ENCODE data around the gene MTHFSD.

MTHFSD gene

DNA sequence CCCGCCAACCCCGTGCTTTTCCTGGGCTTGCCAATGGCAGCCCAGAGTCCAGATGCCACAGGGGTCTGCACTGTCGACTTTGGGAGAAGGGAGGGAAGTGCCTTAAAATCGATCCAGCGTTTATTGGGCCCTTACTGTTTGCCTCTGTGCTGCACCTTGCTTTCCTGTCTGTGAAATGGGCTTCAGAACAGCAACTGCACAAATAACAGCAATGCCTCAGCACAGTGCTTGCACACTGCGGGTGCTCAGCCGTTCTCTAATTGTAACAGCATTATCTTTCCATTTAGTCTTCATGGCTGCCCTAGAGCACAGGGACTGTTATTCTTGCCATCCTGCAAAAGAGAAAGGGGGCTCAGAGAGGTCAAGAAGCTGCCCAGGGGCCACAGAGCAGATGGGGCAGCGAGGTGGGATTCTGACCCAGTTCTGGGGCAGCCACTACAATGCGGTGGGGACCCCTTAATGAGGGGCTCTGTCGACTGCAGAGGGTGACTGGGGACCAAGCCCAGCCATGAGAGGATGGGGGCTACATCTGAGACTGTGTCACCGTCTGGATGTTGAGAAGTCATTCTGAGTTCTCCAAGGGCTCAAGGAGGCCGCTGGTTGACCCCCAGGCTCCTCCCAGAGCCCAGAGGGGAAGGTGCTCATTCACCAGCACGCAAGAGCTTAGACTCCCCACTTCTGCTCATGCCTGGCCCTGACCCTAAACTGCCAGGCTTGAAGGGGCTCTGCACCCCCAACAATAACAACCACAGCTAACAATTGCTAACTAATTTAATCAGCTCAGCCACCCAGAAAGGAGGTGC, 54.1 kb downstream of the MTHFSD start:
- no peak for DNase-seq

DNA sequence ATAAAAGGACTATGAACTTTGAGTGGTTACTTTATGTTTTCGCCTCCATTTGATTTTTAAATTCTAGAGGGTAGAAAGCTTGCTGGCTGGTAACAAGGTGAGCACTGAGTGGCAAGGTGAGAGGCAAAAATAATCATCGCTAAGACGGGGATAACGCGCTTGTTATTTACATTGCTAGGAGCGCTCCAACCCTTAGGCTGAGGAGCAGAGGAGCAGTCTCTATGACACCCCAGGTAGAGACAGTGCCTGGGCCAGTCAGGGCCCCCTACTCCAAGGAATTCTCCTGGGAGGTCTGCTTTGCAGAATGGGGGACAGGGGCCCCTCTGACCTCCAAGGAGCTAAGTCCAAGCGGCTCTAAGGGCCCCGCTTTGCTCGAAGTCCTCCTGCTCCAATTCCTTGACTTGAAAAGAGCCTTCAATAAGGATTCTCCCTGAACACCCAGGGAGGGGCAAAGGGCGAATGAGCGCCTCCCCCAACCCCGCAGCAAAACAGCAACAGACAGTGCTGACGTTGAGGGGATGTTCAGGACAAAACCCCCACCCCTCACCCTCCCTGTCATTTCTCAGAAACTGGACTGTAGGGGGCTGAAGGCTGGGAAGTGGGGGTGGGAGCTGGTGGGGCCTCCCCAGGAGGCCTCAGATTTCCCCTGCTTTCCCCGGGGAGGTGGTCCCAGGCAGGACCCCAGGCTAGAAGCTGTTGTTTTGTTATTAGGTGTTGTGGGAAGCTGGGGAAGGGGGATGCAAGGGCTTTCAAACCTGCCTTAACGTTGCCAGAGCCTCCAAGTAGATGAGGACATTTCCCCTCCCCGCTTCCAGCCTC, 54.9 kb downstream of the MTHFSD start:
- DNase-seq = no peak

DNA sequence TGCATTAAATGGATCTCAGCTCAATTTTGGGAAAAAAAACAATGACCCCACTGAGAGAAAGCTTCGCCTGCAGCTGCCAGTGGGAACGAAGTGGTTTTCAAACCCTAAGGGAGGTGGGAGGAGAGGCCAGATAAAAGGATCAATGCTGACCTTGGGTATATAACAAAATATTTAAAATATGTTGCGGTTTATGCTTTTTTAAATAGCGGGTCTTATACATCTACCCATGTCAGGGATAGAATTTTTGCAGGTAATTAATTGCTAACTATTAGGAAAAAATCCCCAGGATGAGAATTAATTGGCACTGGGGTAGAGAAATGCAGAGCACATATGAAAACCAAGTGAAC, 55.6 kb downstream of the MTHFSD start:
- DNase-seq = no peak

DNA sequence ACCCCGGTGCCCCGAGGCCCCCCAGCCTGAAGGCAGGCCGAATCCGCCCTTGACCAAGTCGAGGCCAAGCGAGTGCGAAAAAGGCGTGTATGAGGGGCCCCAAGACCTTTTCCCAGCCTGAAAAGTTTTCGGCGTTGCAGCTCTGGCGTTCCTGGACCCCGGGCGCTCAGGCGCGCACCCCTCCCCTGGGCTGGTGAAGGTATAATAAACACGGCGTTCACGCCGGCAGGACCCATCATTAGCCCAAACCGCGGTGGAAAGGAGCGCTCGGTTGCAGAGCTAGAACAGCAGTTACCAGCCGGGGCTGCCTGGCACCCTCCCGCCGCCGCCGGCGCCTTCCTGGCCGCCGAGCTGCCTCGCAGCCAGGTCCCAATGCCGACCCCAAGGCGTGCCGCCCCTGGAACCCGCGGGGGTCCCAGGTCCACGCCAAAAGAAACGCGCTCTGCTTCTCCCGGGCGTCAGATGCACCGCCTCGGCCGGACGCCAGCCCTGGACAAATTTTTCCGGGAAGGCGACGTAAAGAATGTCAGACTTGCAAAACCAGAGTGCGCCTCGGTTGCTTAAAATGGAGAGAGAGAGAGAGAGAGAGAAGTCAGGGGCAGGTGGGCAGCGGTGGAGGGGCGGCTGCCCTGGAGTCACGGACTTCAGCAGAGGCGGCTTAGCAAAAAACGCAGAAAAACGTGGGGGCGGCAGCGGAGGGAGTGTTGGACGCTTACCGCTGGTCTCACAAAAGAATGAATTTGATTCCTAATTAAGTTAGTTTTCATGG, 56.2 kb downstream of the MTHFSD start:
- no peak for DNase-seq

DNA sequence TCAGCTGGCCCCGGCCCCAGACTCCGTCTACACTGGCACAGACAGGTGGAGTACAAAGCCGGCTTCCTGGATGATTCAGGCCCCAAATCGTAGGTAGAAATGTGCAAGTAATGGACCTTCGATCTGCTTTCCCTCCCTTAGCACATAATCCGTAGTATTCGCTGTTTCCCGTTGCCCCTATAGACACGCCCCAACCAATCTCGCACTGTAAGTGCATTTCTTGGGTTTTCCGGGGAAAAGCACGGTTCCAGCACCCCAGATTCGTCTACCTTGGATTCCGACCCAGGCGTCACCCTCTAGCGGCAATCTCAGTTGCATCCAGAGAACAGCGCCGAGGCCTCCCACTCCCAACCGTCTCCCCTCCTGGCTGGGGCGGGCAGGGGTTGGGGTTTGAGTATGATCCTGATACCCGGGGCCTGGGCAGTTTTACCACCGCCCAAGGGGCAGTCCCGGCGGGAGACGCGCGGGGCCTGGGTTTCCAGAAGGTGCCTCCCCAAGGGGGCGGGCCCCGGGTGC, 56.8 kb downstream of the MTHFSD start:
- DNase-seq = no peak

DNA sequence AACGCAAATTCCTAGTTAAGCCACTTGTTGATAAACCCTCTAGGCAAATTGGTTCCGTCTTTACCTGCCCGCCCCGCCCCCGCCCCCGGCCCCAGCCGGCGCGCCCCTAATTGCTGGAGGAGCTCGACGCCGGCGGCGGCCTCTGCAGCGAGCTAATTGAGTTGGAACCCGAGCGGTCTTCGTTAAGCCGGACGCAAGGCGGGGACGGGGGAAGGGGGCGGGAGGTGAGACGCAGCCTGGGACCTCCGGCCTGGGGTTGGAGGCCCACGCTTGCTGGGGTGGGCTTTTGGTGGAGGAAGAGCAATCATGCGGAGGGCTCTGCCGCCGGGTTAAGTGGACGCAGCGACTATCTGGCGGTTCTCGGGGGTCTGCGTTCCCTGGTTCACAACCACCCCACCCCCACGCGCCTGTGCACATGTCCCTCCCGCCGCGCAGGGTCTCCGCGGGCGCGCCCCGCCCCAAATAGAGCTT, 57.4 kb downstream of the MTHFSD start:
- no peak for DNase-seq

DNA sequence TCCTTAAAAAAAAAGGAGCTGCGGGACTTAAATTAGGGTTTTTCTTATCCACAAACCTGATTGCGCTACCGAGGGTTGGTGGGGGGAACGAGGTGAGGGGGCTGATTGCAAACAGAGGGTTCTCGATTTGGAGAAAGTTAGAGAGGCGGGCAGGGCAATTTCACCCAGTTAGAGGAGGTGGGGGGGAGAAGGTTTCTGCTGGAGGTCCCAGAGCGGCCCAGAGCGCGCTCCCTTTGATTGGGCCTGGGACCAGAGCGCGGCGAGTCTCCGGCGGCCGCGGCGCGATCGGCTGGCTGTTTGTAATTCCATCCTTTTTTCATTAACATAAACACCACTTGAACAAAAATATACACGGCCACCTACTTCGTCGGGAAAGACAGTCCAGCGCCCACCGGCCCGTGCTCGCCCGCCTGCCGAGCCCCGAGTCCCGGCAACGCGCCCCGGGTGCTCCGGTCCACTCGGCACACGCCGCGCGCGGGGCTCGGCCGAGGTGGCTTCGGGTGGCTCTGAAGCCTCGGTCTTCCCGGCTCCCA, 58.0 kb downstream of the MTHFSD start:
- DNase-seq = no peak

DNA sequence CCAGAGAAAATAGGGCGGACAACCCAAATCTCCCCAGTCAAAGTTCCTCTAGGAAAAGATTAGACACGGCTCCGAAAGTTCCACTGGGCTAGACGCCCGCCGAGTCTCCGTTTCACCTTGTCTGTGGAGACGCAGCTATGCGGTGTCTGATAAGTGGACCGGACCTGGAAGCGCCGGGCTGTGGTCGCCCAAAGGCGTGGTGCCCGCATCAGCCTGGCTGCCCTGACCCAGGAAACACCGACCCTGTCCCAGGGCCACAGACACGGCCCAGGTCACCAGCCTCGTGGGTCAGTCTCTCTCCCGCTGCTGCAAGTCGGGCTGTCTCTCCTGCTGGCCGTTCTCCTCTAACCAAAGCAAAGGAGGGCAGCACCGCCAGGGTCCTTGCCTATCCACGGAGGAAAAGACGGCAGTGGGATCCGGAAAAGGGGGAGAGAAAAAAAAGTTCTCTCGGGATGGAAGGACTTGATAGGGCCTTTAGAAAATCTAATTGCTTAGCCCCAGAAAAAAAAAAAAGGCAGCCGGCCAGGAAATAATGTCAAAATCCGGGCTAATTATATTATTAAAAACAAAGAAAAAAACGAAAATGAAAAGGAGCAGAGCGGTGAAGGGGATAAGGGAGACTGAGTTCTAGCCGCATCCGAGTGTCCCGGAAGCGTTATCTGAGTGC, 58.6 kb downstream of the MTHFSD start:
- DNase-seq = no peak

DNA sequence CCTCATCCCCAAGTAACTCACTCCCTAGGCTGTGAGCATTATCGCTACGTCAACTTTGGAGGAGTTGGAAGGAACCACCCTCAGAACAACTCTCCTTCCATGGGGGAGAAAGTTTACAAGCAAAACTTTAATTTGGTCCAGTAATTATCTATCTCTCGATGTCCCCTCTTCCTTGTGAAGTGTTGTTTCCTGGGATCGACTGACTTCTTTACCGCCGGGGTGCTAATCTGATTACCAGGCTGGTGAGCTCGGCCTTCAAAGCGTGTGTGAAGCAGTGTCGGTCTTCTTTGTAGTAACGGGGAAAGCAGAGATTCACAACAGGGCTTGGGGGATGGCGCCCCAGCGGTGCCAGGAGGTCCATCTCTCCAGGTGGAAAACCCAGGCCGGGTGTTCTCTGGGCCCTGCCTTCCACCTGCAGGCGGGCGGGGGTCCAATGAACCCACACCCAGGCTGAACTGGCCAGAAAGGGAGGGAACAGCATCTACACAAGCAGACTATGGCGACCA, 59.2 kb downstream of the MTHFSD start:
- DNase-seq = no peak

DNA sequence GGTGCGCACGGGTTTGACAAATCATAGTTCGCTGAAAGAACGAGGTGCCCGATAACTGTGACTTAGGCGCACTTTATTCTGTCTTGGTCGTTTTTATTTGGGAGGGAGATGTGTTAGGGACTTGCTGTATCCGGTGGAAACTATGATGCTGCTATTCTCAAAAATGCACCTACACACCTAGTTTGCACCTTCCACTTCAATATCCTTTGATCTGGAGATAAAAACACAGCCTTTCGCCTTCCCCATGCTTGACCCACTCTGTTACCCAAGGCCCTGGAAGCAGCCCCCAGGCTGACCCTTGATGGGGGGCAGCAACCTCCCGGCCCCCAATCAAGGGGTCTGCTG, 59.7 kb downstream of the MTHFSD start:
- no peak for DNase-seq

DNA sequence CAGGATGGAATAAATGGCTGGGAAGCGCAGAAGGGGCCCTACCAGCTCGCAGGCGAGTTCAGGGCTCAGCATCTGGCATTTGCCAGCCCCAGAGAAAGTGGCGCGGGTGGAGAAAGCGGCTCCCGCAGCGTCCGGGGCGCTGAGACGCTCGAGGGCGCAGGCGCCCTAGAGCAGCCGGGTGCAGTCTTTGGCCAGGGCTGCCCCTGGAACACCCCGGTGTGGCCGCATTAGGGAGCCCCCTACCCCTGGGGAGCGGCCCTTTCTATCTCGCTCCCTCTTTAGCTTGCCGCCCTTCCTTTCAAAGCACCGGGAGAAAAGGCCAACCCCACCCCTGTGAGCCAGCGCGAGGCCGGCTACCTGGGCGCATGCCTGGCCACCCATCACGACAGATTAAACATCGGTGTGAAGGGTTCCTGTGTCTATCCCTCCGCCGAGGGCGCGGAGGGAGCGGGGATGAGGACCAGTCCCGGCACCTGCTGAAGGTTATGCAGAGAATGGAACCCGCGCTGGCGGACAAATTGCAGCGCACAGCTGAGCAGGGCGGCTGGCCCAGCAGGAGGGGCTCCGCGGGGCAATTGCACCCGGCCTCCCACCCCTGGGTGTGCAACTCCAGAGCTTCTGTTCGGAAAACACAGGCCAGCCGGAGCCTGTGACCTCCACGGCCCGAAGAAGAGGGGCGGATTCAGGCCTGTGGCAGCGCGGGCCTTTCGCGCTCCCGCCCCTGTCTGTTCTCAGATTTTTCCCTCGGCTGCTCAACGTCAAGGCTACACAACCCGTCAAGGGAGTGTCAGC, 60.3 kb downstream of the MTHFSD start:
- no peak for DNase-seq

DNA sequence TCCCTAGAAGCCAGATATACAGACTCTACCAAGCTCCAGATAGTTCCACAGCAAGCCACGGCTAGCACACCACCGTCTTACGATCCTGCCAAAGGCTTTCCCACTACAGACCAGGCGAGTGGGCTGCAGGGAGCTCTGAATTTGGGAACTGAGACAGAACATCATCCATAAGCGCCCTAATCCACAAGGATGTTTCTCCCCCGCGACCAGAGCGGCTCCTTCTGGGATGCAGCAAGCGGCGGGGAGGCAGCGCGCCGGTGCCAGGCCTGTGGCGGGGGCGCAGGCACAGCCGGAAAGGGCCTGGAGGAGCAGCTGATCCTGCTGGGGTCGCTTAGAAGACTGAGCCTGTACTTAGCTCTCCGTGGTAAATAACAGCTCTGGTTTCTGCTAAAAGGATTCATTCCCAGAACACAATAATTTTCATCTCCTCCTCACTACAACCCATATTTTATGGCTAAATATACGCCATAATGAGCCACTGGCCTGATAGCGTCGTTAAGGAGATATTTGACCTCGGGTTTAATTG, 60.9 kb downstream of the MTHFSD start:
- DNase-seq = no peak

DNA sequence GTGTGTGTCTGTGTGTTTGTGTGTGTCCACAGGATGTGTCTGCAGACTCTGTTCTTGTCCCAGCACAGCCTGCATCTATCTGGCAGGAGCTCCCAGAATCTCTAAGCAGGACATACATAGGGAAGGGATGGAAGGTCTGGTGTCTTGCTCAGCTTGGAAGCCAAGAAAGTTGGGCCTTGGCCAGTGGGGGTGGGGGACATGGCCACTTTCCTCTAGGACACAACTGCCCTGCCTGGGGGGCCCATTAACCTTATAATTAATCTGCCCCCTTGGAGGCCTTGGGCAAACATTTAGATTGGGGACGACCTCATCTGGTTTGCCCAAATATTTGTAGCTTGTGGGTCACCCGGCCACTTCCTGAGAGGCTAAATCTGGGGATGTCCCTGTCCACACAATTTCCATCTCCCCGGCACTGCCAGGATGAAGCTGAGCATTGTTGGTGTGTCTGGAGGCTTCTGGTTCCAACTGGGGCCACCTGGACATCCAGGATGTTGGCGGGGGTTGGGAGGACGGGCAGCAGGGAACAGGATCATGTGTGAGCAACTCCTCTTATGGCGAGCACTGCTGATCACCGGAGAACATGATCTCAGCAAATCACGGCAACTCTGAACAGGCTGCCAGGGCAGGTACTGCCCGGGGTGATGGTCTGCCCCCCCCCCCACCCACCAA, 61.9 kb downstream of the MTHFSD start:
- no peak for DNase-seq

DNA sequence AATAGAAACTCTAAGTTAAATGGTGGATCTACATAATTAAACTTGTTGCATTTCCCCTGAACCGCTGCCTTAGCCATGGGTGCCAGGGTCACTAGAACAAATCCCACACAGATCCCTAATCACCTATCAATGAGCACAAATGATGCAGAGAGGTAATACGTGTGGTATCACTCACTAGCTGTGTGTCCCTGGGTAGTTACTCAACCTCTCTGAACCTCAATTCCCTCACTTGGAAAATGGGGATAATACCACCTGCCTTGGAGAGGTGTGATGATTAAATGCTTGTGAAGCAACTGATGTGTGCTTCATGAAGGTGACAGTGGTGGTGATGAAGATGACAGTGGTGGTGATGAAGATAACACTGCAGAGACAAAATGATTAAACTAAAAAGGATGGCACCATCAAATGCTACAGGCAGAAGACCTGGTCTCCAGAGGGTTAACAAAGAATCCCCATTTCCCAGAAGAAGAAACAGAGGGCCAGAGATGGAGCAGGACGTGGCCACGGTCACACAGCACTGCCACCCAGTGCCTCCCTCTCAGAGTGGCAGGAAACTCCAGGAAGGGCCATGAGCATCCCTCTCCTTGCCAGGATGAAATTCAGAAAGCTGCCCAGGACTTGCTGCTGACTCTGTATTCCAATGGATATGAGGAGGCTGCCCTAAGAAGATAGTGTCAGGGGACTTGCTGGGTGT, 62.6 kb downstream of the MTHFSD start:
- DNase-seq = no peak

DNA sequence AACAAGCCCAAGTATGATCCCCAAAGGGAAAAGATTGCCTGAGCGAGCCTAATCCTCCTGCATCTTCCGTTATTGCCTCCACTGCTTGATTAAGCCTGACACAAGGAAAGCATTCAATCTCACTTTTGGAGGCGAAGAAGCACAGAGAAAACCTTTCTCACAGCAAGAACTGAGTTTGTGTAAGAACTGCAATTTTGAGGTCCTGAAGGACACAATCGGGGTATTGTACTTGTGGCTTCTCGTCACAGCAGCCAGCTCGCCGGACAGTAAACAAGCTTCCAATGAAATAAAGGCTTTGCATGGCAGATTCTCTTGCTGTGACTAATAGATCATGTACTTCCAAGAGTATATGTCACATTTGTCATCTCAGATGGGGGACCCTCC, 63.4 kb downstream of the MTHFSD start:
- DNase-seq = no peak

DNA sequence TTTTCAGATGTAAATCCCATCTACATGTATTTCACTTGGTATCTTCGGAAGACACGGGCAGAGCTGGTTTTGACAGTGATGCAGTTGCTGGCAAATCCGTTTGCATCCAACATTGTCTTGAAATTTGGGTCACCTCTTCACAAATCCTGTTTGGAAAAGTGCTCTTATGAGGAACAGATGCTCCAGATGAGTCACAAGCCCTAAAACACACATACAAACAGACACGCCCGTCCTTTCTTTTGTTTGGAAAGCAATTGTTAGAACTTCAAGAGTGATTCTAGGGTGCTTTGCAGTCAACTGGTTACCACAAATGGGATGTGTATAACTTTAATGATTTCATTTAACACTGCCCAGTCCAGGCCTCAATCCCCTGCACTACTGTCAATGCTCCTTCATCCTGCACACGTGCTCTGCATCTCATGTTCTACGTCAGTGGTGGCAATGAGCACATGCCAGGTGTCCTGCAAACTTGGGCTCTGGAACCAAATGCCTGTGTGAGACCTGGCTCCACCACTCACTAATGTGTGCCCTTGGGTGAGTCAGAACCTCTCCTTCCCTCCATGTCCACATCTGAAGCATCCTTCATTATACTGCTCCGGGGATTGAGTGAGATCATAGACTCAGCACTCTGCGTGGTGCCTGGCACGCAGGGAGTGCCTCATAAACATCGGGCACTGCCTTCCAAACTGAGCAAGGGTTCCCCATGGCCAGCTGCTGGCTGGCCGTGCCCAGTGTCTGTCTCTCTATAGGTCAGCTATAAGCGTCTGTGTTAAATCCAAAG, 64.0 kb downstream of the MTHFSD start:
- no peak for DNase-seq

DNA sequence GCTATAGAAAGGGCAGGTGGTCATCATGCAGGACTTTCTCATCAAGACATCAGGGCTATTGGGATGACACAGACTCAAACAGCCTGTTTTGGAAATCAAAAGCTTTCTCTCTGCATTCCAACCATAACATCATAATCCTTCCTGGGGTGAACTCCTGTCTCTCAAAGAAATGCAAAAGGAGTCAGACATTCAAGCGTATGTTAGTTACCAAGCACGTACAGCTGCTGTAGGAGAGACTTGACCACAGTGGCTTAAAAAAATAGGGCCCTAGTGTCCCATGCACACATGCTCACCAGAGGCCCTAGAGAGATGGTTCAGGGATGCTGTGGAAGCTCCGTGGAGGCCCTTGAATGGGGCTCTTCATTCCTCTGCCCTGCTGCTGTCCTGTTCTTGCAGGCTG, 69.3 kb downstream of the MTHFSD start:
- no peak for DNase-seq

DNA sequence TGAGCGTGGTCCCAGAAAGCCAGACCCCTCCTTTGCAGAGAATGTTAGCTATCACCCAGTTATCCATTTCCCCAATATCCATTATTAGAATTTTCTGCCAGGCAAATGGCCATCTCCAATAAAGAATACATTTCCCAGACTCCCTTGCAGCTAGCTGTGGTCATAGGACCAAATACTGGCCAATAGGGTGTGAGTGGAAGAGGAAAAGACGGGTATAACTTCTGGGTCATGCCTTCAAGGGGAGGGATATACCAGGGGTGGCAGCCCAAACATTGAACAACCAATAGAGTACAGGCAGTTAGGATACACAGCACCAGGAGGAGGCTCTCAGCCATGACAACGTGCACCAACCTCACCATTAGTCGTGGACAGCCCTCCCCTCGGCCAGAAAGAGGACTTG, 70.8 kb downstream of the MTHFSD start:
- no peak for DNase-seq

DNA sequence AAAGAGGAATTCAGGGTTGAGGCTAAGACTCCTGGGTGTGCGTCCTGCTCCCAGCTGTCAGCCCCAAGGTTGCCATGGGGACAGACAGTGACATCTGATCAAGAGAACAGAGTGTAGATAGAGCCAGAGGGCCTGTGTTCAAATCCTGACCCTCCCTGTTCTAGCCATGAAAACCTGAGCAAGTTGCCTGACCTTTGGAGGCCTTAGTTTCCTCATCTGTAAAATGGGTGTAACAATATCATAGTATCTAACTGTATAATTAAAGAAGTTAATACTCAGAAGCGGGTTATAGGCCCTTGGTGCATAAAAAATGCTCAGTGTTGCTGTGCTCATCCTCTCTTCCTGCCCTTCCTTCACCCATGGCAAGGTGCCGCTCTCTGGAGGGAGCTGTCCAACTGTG, 73.4 kb downstream of the MTHFSD start:
- DNase-seq = no peak
